ENCODE data around the gene WAC. TPM values are rescaled to one million over a fixed set of nuclear protein-coding genes. Genes with fewer than 3 reads are reported as not detected.
"Not testable (repeated sequence)": the region's sequence is repeated elsewhere in the genome, so short reads cannot be mapped to it uniquely, and the experiment has no call there.

Gene WAC
- total and polyA plus RNA-seq, 2 donors: 79.5 to 158 TPM

GRCh38 chr10:28561531-28561930 lies 28.6 kb downstream of the WAC start:
- DNase-seq (ENCODE audit: extremely low spot score): no peak
- peaks cover 5% of the 10 kb centered on the region for H3K4me1 ChIP-seq (ENCODE audit: insufficient read depth)
- peaks cover 1% of the 10 kb centered on the region for H3K36me3 ChIP-seq (ENCODE audit: insufficient read depth)
- no peak overlapping the region for H3K4me3 ChIP-seq (ENCODE audit: low read depth, low read length)
- whole genome bisulfite sequencing: 94% methylated on average over 10 of the region's 10 CpGs
- no peak overlapping the region for H3K27ac ChIP-seq (ENCODE audit: low read depth)

GRCh38 chr10:28564905-28565304 lies 32.0 kb downstream of the WAC start:
- Histone ChIP-seq H3K4me1 (ENCODE audit: insufficient read depth) (peaks cover 4% of the 10 kb centered on the region), H3K4me3 (ENCODE audit: low read depth, low read length) (no peak overlapping the region), H3K36me3 (ENCODE audit: insufficient read depth) (peaks cover 1% of the 10 kb centered on the region), H3K27ac (ENCODE audit: low read depth) (no peak overlapping the region)
- DNase-seq (ENCODE audit: extremely low spot score): no peak
- WGBS: 31% methylated on average over 6 of the region's 6 CpGs

- 47% methylated on average over 1 of the region's 1 CpG for WGBS
- no peak overlapping the region for H3K4me3 ChIP-seq (ENCODE audit: low read depth, low read length)
- H3K36me3 ChIP-seq (ENCODE audit: insufficient read depth): peaks cover 1% of the 10 kb centered on the region
- H3K27ac ChIP-seq (ENCODE audit: low read depth): no peak overlapping the region
- no peaks in the 10 kb centered on the region for H3K4me1 ChIP-seq (ENCODE audit: insufficient read depth)
- DNase-seq (ENCODE audit: extremely low spot score): no peak
Observed at GRCh38 chr10:28566458-28567015, 33.6 kb downstream of the WAC start.

GRCh38 chr10:28569506-28570159 lies 36.7 kb downstream of the WAC start:
- Histone ChIP-seq H3K27ac (ENCODE audit: low read depth) (no peak overlapping the region), H3K36me3 (ENCODE audit: insufficient read depth) (peaks cover 1% of the 10 kb centered on the region), H3K4me1 (ENCODE audit: insufficient read depth) (no peaks in the 10 kb centered on the region), H3K4me3 (ENCODE audit: low read depth, low read length) (no peak overlapping the region)
- WGBS: 29% methylated on average over 3 of the region's 3 CpGs
- DNase-seq (ENCODE audit: extremely low spot score): no peak

GRCh38 chr10:28570598-28570997 lies 37.7 kb downstream of the WAC start:
- no peak overlapping the region for H3K27ac ChIP-seq (ENCODE audit: low read depth)
- peaks cover 2% of the 10 kb centered on the region for H3K4me1 ChIP-seq (ENCODE audit: insufficient read depth)
- H3K4me3 ChIP-seq (ENCODE audit: low read depth, low read length): no peak overlapping the region
- WGBS: 41% methylated on average over 1 of the region's 1 CpG
- no peaks in the 10 kb centered on the region for H3K36me3 ChIP-seq (ENCODE audit: insufficient read depth)
- DNase-seq (ENCODE audit: extremely low spot score): no peak

GRCh38 chr10:28571265-28571664 lies 38.3 kb downstream of the WAC start:
- 87% methylated on average over 6 of the region's 6 CpGs for WGBS
- no peak overlapping the region for H3K27ac ChIP-seq (ENCODE audit: low read depth)
- no peaks in the 10 kb centered on the region for H3K36me3 ChIP-seq (ENCODE audit: insufficient read depth)
- DNase-seq (ENCODE audit: extremely low spot score): no peak
- H3K4me1 ChIP-seq (ENCODE audit: insufficient read depth): peaks cover 2% of the 10 kb centered on the region
- no peak overlapping the region for H3K4me3 ChIP-seq (ENCODE audit: low read depth, low read length)

- not testable (repeated sequence) for H3K4me3 ChIP-seq (ENCODE audit: low read depth, low read length); H3K36me3 ChIP-seq (ENCODE audit: insufficient read depth); DNase-seq (ENCODE audit: extremely low spot score); H3K4me1 ChIP-seq (ENCODE audit: insufficient read depth); H3K27ac ChIP-seq (ENCODE audit: low read depth)
- WGBS: 93% methylated on average over 10 of the region's 10 CpGs
Observed at GRCh38 chr10:28574214-28574613, 41.3 kb downstream of the WAC start.

- peaks cover 2% of the 10 kb centered on the region for H3K4me1 ChIP-seq (ENCODE audit: insufficient read depth)
- no peak overlapping the region for H3K27ac ChIP-seq (ENCODE audit: low read depth)
- peaks cover 2% of the 10 kb centered on the region for H3K36me3 ChIP-seq (ENCODE audit: insufficient read depth)
- no peak for DNase-seq (ENCODE audit: extremely low spot score)
- WGBS: 79% methylated on average over 5 of the region's 5 CpGs
- no peak overlapping the region for H3K4me3 ChIP-seq (ENCODE audit: low read depth, low read length)
Observed at GRCh38 chr10:28575852-28576251, 42.9 kb downstream of the WAC start.

GRCh38 chr10:28577506-28577905 lies 44.6 kb downstream of the WAC start:
- 83% methylated on average over 4 of the region's 4 CpGs for WGBS
- Histone ChIP-seq H3K4me3 (ENCODE audit: low read depth, low read length) (no peak overlapping the region), H3K4me1 (ENCODE audit: insufficient read depth) (peaks cover 2% of the 10 kb centered on the region), H3K27ac (ENCODE audit: low read depth) (no peak overlapping the region), H3K36me3 (ENCODE audit: insufficient read depth) (peaks cover 2% of the 10 kb centered on the region)
- no peak for DNase-seq (ENCODE audit: extremely low spot score)

GRCh38 chr10:28578454-28578853 lies 45.5 kb downstream of the WAC start:
- WGBS: 91% methylated on average over 2 of the region's 2 CpGs
- Histone ChIP-seq H3K4me3 (ENCODE audit: low read depth, low read length) (no peak overlapping the region), H3K4me1 (ENCODE audit: insufficient read depth) (peaks cover 2% of the 10 kb centered on the region), H3K36me3 (ENCODE audit: insufficient read depth) (peaks cover 2% of the 10 kb centered on the region), H3K27ac (ENCODE audit: low read depth) (no peak overlapping the region)
- no peak for DNase-seq (ENCODE audit: extremely low spot score)

- 94% methylated on average over 1 of the region's 1 CpG for WGBS
Observed at GRCh38 chr10:28580825-28581224, 47.9 kb downstream of the WAC start.

GRCh38 chr10:28581916-28582315 lies 49.0 kb downstream of the WAC start:
- H3K4me1 ChIP-seq (ENCODE audit: insufficient read depth): no peaks in the 10 kb centered on the region
- no peak for DNase-seq (ENCODE audit: extremely low spot score)
- H3K27ac ChIP-seq (ENCODE audit: low read depth): no peak overlapping the region
- H3K36me3 ChIP-seq (ENCODE audit: insufficient read depth): peaks cover 5% of the 10 kb centered on the region
- H3K4me3 ChIP-seq (ENCODE audit: low read depth, low read length): no peak overlapping the region
- 77% methylated on average over 2 of the region's 2 CpGs for whole genome bisulfite sequencing

More at GRCh38 chr10:28580825-28581224, 47.9 kb downstream of the WAC start:
- Histone ChIP-seq H3K4me1 (ENCODE audit: insufficient read depth) (no peaks in the 10 kb centered on the region), H3K27ac (ENCODE audit: low read depth) (no peak overlapping the region), H3K36me3 (ENCODE audit: insufficient read depth) (peaks cover 6% of the 10 kb centered on the region), H3K4me3 (ENCODE audit: low read depth, low read length) (no peak overlapping the region)
- DNase-seq (ENCODE audit: extremely low spot score): no peak

GRCh38 chr10:28585076-28585475 lies 52.2 kb downstream of the WAC start:
- Histone ChIP-seq H3K36me3 (ENCODE audit: insufficient read depth) (peaks cover 4% of the 10 kb centered on the region), H3K4me3 (ENCODE audit: low read depth, low read length) (no peak overlapping the region), H3K4me1 (ENCODE audit: insufficient read depth) (no peaks in the 10 kb centered on the region), H3K27ac (ENCODE audit: low read depth) (no peak overlapping the region)
- DNase-seq (ENCODE audit: extremely low spot score): no peak
- WGBS: 71% methylated on average over 6 of the region's 6 CpGs

GRCh38 chr10:28586176-28586575 lies 53.3 kb downstream of the WAC start:
- Histone ChIP-seq H3K27ac (ENCODE audit: low read depth) (no peak overlapping the region), H3K4me3 (ENCODE audit: low read depth, low read length) (no peak overlapping the region), H3K36me3 (ENCODE audit: insufficient read depth) (peaks cover 7% of the 10 kb centered on the region), H3K4me1 (ENCODE audit: insufficient read depth) (no peaks in the 10 kb centered on the region)
- DNase-seq (ENCODE audit: extremely low spot score): no peak
- 70% methylated on average over 4 of the region's 4 CpGs for WGBS
